H9 (cell line): Measurements from ENCODE around the gene DAPK2. TPM values are rescaled to one million over a fixed set of nuclear protein-coding genes. Genes with fewer than 3 reads are reported as not detected.

Source experiments
- DNase-seq: peaks from one replicate; pipeline ENCODE4 v3.0.0-alpha.2; 2017
- H2AFZ ChIP-seq: one replicate; pipeline ENCODE4 v1.6.1; 2013; ENCODE audit warnings: mild to moderate bottlenecking, low read length, control low read depth, moderate library complexity
- H2AK5ac ChIP-seq: 2 replicates; pipeline ENCODE4 v1.6.1; 2013; ENCODE audit warnings: low read length, control low read depth, mixed read lengths; ENCODE audit not compliant: insufficient read length
- H2BK120ac ChIP-seq: one replicate; pipeline ENCODE4 v1.6.1; 2013; ENCODE audit warnings: low read depth, mild to moderate bottlenecking, low read length, control low read depth, inconsistent platforms; ENCODE audit not compliant: poor library complexity, severe bottlenecking
- H2BK12ac ChIP-seq: 2 replicates; pipeline ENCODE4 v1.6.1; 2013; ENCODE audit warnings: low read length, control low read depth, mixed read lengths, low read depth; ENCODE audit not compliant: insufficient read length
- H2BK15ac ChIP-seq: 2 replicates; pipeline ENCODE4 v1.6.1; 2013; ENCODE audit warnings: low read depth, low read length, control low read depth
- H2BK20ac ChIP-seq: one replicate; pipeline ENCODE4 v1.6.1; 2013; ENCODE audit warnings: low read depth, mild to moderate bottlenecking, low read length, control low read depth, inconsistent platforms; ENCODE audit not compliant: poor library complexity, severe bottlenecking
- H2BK5ac ChIP-seq: 2 replicates; pipeline ENCODE4 v1.6.1; 2013; ENCODE audit warnings: low read length, control low read depth, mixed read lengths; ENCODE audit not compliant: insufficient read length
- H3K14ac ChIP-seq: 2 replicates; pipeline ENCODE4 v1.6.1; 2013; ENCODE audit warnings: low read length, control low read depth; ENCODE audit not compliant: insufficient read depth
- H3K18ac ChIP-seq: 2 replicates; pipeline ENCODE4 v1.6.1; 2013; ENCODE audit warnings: low read depth, mild to moderate bottlenecking, mixed read lengths, low read length, control low read depth; ENCODE audit not compliant: insufficient read length
- H3K23ac ChIP-seq: 2 replicates; pipeline ENCODE4 v1.6.1; 2013; ENCODE audit warnings: low read length, control low read depth, mixed read lengths, low read depth; ENCODE audit not compliant: insufficient read length
- H3K23me2 ChIP-seq: 2 replicates; pipeline ENCODE4 v1.6.1; 2013; ENCODE audit warnings: low read depth, mild to moderate bottlenecking, mixed read lengths, low read length, control low read depth; ENCODE audit not compliant: insufficient read length, poor library complexity, severe bottlenecking
- H3K27ac ChIP-seq: 2 replicates; pipeline ENCODE4 v1.5.1; 2013; ENCODE audit warnings: low read length, control low read depth, mixed read lengths, low read depth; ENCODE audit not compliant: insufficient read length
- H3K27me3 ChIP-seq: 2 replicates; pipeline ENCODE4 v1.6.1; 2013; ENCODE audit warnings: low read length, control low read depth, inconsistent platforms; ENCODE audit not compliant: insufficient read depth
- H3K4ac ChIP-seq: 2 replicates; pipeline ENCODE4 v1.6.1; 2013; ENCODE audit warnings: low read depth, mild to moderate bottlenecking, control low read depth, inconsistent platforms, low read length, moderate library complexity
- H3K4me1 ChIP-seq: 2 replicates; pipeline ENCODE4 v1.6.1; 2013; ENCODE audit warnings: low read length, control low read depth, inconsistent platforms; ENCODE audit not compliant: insufficient read depth
- H3K4me2 ChIP-seq: 2 replicates; pipeline ENCODE4 v1.6.1; 2013; ENCODE audit warnings: low read length, control low read depth, mixed read lengths; ENCODE audit not compliant: insufficient read length, insufficient read depth
- H3K56ac ChIP-seq: 2 replicates; pipeline ENCODE4 v1.6.1; 2013; ENCODE audit warnings: low read depth, mild to moderate bottlenecking, mixed read lengths, low read length, control low read depth; ENCODE audit not compliant: insufficient read length
- H3K79me1 ChIP-seq: 2 replicates; pipeline ENCODE4 v1.6.1; 2013; ENCODE audit warnings: low read depth, mild to moderate bottlenecking, moderate library complexity, low read length, control low read depth, inconsistent platforms; ENCODE audit not compliant: insufficient read depth, poor library complexity, severe bottlenecking
- H3K79me2 ChIP-seq: 2 replicates; pipeline ENCODE4 v1.6.1; 2013; ENCODE audit warnings: low read length, control low read depth, inconsistent platforms; ENCODE audit not compliant: insufficient read depth
- H3K9ac ChIP-seq: 2 replicates; pipeline ENCODE4 v1.6.1; 2013; ENCODE audit warnings: low read length, control low read depth, mixed read lengths; ENCODE audit not compliant: insufficient read length; ENCODE audit errors: extremely low read depth
- H3K9me3 ChIP-seq: one replicate; pipeline ENCODE4 v1.6.1; 2013; ENCODE audit warnings: low read depth, low read length, inconsistent platforms; ENCODE audit not compliant: control insufficient read depth
- H3T11ph ChIP-seq: one replicate; pipeline ENCODE4 v1.6.1; 2013; ENCODE audit warnings: mild to moderate bottlenecking, low read length, control low read depth, inconsistent platforms
- H4K20me1 ChIP-seq: one replicate; pipeline ENCODE4 v1.6.1; 2013; ENCODE audit not compliant: control insufficient read depth, insufficient read length, insufficient read depth
- H4K5ac ChIP-seq: 2 replicates; pipeline ENCODE4 v1.6.1; 2013; ENCODE audit warnings: low read depth, mild to moderate bottlenecking, mixed read lengths, low read length, control low read depth; ENCODE audit not compliant: insufficient read length
- H4K8ac ChIP-seq: replicated peaks from 2 replicates; pipeline ENCODE4 v1.6.1; 2013; ENCODE audit warnings: low read length, control low read depth, mixed read lengths, low read depth; ENCODE audit not compliant: insufficient read length
- H4K91ac ChIP-seq: 2 replicates; pipeline ENCODE4 v1.6.1; 2013; ENCODE audit warnings: low read depth, mild to moderate bottlenecking, moderate library complexity, mixed read lengths, low read length, control low read depth; ENCODE audit not compliant: insufficient read length
- H3K27ac Mint-ChIP-seq, 3 experiments: 2 replicates in 2 of 3; 3 replicates in 1 of 3; pipeline ENCODE4 v1.8.0; 2020 to 2021; ENCODE audit warnings: mixed read lengths in 3 of 3, mild to moderate bottlenecking in 1 of 3, moderate library complexity in 1 of 3
- H3K27me3 Mint-ChIP-seq: 2 replicates; pipeline ENCODE4 v1.8.0; 2021; ENCODE audit warnings: low read depth, mild to moderate bottlenecking, moderate library complexity, mixed read lengths
- H3K36me3 Mint-ChIP-seq, 3 experiments: 2 replicates in 2 of 3; 3 replicates in 1 of 3; pipeline ENCODE4 v1.8.0; 2020 to 2021; ENCODE audit warnings: low read depth in 3 of 3, mixed read lengths in 3 of 3; ENCODE audit not compliant: insufficient read depth in 1 of 3
- H3K4me1 Mint-ChIP-seq, 2 experiments: 2 replicates each; pipeline ENCODE4 v1.8.0; 2020; ENCODE audit warnings: mixed read lengths in 2 of 2
- H3K4me3 Mint-ChIP-seq, 2 experiments: 2 replicates in 1 of 2; 3 replicates in 1 of 2; pipeline ENCODE4 v1.8.0; 2020 to 2021; ENCODE audit warnings: mild to moderate bottlenecking in 2 of 2, mixed read lengths in 2 of 2, moderate library complexity in 1 of 2
- H3K9me3 Mint-ChIP-seq, 2 experiments: 2 replicates in 1 of 2; 3 replicates in 1 of 2; pipeline ENCODE4 v1.8.0; 2020; ENCODE audit warnings: mild to moderate bottlenecking in 2 of 2, mixed read lengths in 2 of 2, moderate library complexity in 1 of 2
- WGBS: extraction: QIAGEN DNeasy Blood & Tissue Kit; methylation state at CpG from one replicate; pipeline ENCODE4 v1.1.7; 2013; ENCODE audit warnings: missing lambda C conversion rate, low lambda C conversion rate, mixed read lengths; ENCODE audit not compliant: insufficient read length; ENCODE audit errors: extremely low coverage; 5-methylcytosine and 5-hydroxymethylcytosine counted together
- total RNA-seq: library from RNA; stranded (reverse); gene quantifications from 2 replicates; pipeline ENCODE4 v1.2.1, GENCODE V29; 2021
- TF ChIP-seq, protein P1 (sequence below): fragments of 200-600 bp; sonication (generic); conservative IDR thresholded peaks from 3 replicates; pipeline ENCODE4 v1.8.0; 2021; ENCODE audit warnings: antibody characterized with exemption, mild to moderate bottlenecking

Gene DAPK2
- total RNA-seq, 1 experiment from 2014 or later: 3.5 TPM

- Histone ChIP-seq H3K79me2 (no peaks in the 10 kb centered on the region), H3K23ac (no peak overlapping the region), H3K27ac (no peak overlapping the region), H2BK20ac (no peak overlapping the region), H3K9ac (no peak overlapping the region), H4K91ac (no peak overlapping the region), H2BK5ac (no peak overlapping the region), H2BK15ac (no peak overlapping the region), H4K8ac (no peak overlapping the region), H3K9me3 (no peaks in the 10 kb centered on the region), H2BK12ac (no peak overlapping the region), H3K4me1 (peaks cover 8% of the 10 kb centered on the region; the same call in 1 of the 2 replicates), H2AFZ (no peak overlapping the region), H2BK120ac (no peak overlapping the region), H3K4me2 (no peak overlapping the region), H3K4ac (no peak overlapping the region), H3K27me3 (no peaks in the 10 kb centered on the region), H4K5ac (no peak overlapping the region), H3K79me1 (no peaks in the 10 kb centered on the region), H3K14ac (no peak overlapping the region), H2AK5ac (no peak overlapping the region), H3T11ph (no peak overlapping the region), H3K18ac (no peak overlapping the region), H3K23me2 (no peaks in the 10 kb centered on the region), H4K20me1 (no peaks in the 10 kb centered on the region), H3K56ac (no peak overlapping the region)
- Mint-ChIP-seq H3K4me1 (peaks cover 47 to 54% of the 10 kb centered on the region in 2 experiments), H3K36me3 (no peaks in the 10 kb centered on the region; a peak in 2 of 7 replicates), H3K27ac (no peak overlapping the region), H3K4me3 (no peak overlapping the region), H3K9me3 (peaks cover 0 to 2% of the 10 kb centered on the region in 2 experiments; a peak in 4 of 5 replicates), H3K27me3 (no peaks in the 10 kb centered on the region)
- DNase-seq: peak; percentile 20
- TF ChIP-seq, protein P1, sequence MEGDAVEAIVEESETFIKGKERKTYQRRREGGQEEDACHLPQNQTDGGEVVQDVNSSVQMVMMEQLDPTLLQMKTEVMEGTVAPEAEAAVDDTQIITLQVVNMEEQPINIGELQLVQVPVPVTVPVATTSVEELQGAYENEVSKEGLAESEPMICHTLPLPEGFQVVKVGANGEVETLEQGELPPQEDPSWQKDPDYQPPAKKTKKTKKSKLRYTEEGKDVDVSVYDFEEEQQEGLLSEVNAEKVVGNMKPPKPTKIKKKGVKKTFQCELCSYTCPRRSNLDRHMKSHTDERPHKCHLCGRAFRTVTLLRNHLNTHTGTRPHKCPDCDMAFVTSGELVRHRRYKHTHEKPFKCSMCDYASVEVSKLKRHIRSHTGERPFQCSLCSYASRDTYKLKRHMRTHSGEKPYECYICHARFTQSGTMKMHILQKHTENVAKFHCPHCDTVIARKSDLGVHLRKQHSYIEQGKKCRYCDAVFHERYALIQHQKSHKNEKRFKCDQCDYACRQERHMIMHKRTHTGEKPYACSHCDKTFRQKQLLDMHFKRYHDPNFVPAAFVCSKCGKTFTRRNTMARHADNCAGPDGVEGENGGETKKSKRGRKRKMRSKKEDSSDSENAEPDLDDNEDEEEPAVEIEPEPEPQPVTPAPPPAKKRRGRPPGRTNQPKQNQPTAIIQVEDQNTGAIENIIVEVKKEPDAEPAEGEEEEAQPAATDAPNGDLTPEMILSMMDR: no peak
- no CpG with 5 or more reads among the region's 2 CpGs for WGBS
Measured at GRCh38 chr15:63977119-63977518, 69.2 kb downstream of the DAPK2 start.
